ENCODE measurements around the gene PTPN5.

GRCh38 chr11:18743365-18743764 is 48.2 kb downstream of the PTPN5 start:
- TF ChIP-seq EZH2 (IDR thresholded peaks at IDR 0.05) (no peak), ATF3 (IDR thresholded peaks at IDR 0.05) (no peak)
- TF ChIP-seq, protein P1, sequence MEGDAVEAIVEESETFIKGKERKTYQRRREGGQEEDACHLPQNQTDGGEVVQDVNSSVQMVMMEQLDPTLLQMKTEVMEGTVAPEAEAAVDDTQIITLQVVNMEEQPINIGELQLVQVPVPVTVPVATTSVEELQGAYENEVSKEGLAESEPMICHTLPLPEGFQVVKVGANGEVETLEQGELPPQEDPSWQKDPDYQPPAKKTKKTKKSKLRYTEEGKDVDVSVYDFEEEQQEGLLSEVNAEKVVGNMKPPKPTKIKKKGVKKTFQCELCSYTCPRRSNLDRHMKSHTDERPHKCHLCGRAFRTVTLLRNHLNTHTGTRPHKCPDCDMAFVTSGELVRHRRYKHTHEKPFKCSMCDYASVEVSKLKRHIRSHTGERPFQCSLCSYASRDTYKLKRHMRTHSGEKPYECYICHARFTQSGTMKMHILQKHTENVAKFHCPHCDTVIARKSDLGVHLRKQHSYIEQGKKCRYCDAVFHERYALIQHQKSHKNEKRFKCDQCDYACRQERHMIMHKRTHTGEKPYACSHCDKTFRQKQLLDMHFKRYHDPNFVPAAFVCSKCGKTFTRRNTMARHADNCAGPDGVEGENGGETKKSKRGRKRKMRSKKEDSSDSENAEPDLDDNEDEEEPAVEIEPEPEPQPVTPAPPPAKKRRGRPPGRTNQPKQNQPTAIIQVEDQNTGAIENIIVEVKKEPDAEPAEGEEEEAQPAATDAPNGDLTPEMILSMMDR (IDR thresholded peaks at IDR 0.05 in 2 of 3, conservative IDR thresholded peaks at IDR 0.05 in 1 of 3; ENCODE audit: borderline replicate concordance in 1 of 3, insufficient read depth in 1 of 3, low read depth in 2 of 3, low read length in 2 of 3) = no peak
